Fibroblast of the aortic adventitia (primary cell): Measurements from ENCODE around the gene C12orf43. TPM values are rescaled to one million over a fixed set of nuclear protein-coding genes. Genes with fewer than 3 reads are reported as not detected.

Experiments used
- DNase-seq: peaks from one replicate; pipeline ENCODE4 v3.0.0-alpha.2; 2010; ENCODE audit warnings: low read depth
- H3K4me3 ChIP-seq: 2 replicates; pipeline ENCODE4 v1.5.1; 2011; ENCODE audit warnings: low read depth, mild to moderate bottlenecking, control low read depth, low read length, moderate library complexity
- total RNA-seq: library from RNA; depleted of rRNA; stranded (reverse); fragments of >200 nt; gene quantifications from 2 replicates; pipeline ENCODE4 v1.2.3, GENCODE V29; 2012; ENCODE audit warnings: low replicate concordance
- TF ChIP-seq, protein P1 (sequence below): IDR thresholded peaks from 2 replicates; pipeline ENCODE4 v1.5.1; 2011; ENCODE audit warnings: mild to moderate bottlenecking, low read length, control low read depth, inconsistent platforms; ENCODE audit not compliant: insufficient read depth

The C12orf43 gene
- total RNA-seq, 1 donor, result 12.7 TPM

DNA sequence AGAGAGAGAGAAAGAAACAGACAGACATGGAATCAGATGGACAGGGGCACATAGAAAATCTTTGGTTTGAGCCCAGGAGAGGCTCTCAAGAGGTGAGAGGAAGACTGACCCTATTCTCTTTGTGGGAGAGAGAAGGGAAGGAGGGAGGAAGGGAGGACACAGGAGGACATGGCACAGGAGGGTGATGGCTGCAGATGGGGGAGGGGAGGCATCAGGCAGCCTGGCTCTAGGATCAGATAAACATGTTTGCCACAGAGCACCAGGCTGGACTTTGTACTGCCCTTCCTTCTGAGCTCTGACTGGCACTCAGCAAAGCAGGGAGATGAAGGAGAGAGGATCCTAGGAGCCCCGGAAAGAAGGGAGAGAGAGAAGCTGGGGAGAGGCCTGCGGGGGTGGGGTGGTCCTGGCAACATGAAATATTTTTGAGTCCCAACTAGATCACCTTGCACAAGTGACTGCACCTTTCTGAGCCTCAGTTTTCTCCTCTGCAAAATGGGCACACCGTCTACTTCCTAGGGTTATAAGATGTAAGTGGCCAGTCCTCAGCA is 31.9 kb downstream of the C12orf43 start:
- no peak overlapping the region for H3K4me3 ChIP-seq
- DNase-seq, result no peak
- TF ChIP-seq, protein P1, sequence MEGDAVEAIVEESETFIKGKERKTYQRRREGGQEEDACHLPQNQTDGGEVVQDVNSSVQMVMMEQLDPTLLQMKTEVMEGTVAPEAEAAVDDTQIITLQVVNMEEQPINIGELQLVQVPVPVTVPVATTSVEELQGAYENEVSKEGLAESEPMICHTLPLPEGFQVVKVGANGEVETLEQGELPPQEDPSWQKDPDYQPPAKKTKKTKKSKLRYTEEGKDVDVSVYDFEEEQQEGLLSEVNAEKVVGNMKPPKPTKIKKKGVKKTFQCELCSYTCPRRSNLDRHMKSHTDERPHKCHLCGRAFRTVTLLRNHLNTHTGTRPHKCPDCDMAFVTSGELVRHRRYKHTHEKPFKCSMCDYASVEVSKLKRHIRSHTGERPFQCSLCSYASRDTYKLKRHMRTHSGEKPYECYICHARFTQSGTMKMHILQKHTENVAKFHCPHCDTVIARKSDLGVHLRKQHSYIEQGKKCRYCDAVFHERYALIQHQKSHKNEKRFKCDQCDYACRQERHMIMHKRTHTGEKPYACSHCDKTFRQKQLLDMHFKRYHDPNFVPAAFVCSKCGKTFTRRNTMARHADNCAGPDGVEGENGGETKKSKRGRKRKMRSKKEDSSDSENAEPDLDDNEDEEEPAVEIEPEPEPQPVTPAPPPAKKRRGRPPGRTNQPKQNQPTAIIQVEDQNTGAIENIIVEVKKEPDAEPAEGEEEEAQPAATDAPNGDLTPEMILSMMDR, result no peak

DNA sequence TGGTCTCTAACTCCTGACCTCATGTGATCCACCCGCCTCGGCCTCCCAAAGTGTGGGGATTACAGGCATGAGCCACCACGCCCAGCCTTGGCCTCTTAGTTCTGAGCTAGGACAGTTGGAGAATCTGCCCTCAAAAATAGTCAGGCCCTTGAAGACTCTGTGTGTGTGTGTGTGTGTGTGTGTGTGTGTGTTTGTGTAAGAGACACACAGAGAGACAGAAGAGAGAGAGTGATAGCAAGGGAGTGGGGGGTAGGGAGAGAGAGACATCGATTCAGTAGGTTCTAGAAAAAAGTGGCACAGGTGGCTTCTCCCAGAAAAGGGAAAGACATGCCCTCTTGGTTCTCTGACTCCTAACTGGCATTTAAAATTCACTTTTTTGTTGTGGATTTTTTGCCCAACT is 32.5 kb downstream of the C12orf43 start:
- no peak for DNase-seq
- no peak overlapping the region for H3K4me3 ChIP-seq
- TF ChIP-seq, protein P1, result no peak

DNA sequence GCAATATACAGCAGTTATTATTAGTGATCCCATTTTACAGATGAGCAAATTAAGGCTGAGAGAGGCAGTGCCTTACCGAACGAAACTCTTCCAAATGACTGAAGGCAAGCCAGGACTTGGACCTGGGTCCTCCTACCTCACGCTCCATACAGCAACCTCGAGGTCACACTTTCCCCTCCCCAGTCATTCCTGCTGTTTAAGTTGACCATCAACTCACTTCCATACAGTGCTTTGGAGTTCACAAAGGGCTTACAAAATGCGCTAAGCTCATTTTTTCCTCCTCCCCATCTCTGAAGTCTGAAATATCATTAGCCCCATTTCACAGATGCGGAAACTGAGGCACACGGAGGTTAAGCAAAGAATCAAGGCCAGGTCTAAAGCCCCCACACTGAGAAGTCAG is 33.6 kb downstream of the C12orf43 start:
- TF ChIP-seq, protein P1, result no peak
- no peak for DNase-seq
- no peak overlapping the region for H3K4me3 ChIP-seq

DNA sequence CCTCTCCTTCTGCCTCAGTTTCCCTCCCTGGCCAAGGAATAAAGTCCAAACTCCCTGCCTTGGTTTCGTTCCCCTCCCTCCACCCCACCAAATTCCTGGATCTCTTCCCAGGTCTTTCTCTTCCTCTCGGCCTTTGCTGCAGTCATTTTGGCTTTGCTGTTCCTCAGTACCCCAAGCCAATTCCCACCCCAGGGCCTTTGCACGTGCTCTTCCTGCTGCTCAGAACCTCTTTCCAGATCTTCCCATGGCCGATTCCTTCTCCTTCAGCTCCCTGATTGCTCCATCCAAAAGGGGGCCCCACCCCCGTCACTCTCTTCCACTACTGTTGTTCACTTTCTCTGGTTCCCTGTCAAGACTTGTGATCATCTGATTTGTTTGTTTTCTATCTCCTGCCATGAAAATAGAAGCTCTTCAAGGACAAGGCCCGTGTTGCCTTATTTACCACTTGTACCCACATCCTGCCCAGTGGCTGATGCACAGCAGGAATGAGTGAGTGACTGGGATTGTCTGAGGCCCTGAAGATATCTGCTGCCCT is 34.8 kb downstream of the C12orf43 start:
- DNase-seq, result no peak
- H3K4me3 ChIP-seq, result no peak overlapping the region
- TF ChIP-seq, protein P1, result no peak

DNA sequence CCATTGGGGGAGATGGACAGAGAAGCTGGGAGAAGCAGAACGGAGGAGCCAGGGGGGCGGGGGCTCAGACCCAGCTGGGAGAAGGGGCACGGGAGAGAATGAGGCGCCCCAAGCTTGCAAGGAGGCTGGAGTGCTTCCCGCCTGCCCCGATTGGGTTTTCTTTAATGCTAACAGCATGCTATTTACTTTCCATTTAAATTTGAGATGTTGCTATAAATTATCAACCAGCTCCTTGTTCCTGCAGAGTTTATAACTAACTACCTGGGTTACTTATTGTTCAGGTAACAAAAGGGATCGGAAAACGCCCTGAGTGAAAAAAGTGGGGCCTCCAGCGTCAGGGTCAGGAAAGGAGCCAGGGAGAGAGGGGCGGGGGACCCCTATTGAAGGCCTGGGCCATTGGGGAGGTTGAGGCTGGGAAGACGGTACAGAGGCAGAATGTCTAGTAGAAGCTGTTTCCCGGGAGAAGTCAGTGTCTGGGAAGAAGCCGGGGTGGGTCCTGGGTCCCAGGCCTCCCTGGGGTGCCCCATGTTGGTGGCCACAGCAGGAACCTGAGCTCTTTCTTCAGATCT is 35.4 kb downstream of the C12orf43 start:
- H3K4me3 ChIP-seq, result no peak overlapping the region
- no peak for DNase-seq
- TF ChIP-seq, protein P1, result no peak

DNA sequence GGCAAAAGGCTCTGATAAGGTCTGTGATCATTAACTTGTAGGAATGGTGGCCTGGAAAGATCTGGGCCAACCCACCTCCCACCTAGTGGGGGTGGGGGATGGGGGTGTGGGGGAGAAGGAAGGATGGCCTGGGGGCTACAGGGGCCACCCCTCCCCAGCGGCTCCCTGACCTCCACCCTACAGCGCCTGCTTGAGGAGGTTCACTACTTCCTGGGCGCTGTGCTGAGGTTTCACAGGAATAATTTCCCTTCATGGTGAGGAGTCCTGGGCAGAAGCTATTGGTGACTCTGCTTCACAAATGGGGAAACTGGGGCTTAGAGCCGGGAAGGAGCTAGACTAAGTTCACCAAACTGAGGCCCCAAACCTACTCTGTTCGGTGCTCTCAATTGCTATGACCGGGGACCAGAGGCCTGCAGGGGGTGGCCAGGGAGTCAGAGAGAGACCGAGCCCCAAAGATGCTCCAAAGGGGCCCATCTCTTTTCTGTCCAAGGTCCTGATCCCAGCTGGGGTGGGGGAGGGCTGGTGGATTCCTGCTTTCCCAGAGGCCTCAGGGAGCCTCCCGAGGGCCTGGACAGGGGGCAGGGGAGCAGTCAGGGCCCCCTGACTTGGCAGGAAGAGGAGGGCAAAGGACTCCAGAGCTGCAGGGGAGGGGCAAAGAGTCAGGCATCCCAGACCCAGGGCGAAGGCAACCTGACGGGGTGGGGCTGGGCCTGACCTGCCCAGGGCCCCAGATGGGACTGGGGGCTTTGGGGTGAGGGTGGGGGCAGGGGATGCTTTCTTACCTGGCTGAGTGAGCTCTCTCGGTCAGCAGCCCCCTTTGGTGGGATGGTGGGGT is 36.2 kb downstream of the C12orf43 start:
- no peak for DNase-seq
- TF ChIP-seq, protein P1, result no peak
- H3K4me3 ChIP-seq, result no peak overlapping the region
